HTERT RPE-1 (cell line): ENCODE measurements around the gene METAP1.
"Not testable (repeated sequence)": the region's sequence is repeated elsewhere in the genome, so short reads cannot be mapped to it uniquely, and the experiment has no call there.

Experiments used
- in situ Hi-C: fragments of 300-500 bp; cut with MboI; formaldehyde crosslinking; loops from 4 replicates; pipeline ENCODE4 v1.14.3; 2020; ENCODE audit warnings: low sequenced_read_pairs

The METAP1 gene

GRCh38 chr4:99090481-99091215, 95.1 kb downstream of the METAP1 start:
- in situ Hi-C loops: no loop called here

DNA sequence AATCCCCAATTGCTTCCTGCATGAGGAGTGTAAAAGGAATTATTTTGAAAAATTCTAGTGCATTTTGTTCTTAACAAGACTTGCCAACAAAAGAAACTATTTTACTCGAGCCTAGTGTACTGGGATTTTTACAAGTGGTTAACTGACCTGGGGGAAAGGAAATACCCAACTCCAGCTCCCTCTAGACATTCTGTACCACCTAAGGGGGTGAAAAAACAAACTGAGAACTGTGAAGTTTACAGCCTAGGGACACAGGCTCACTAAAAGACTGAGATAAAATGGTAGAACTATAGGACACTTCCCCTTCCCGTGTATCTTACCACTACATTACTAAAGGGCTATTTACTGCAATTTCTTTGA, 95.7 kb downstream of the METAP1 start:
- in situ Hi-C loops: no loop called here

- in situ Hi-C loops: not testable (repeated sequence)
Measured at GRCh38 chr4:99091841-99092240, 96.3 kb downstream of the METAP1 start.

GRCh38 chr4:99099311-99099710, 103.8 kb downstream of the METAP1 start:
- in situ Hi-C loops: no loop called here

DNA sequence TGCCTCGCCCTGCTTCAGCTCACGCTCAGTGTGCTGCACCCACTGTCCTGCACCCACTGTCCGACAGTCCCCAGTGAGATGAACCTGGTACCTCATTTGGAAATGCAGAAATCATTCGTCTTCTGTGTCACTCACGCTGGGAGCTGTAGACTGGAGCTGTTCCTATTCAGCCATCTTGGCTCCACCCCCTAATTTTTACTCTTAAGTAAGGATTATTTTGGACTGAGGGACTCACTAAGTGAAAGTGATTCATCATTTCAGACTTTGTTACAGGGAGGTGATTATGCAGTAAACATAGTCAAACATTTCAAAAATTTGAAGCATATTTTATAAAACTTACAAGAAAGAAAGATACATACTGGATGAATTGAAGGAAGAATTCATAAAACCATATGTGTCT, 104.3 kb downstream of the METAP1 start:
- in situ Hi-C loops: not testable (repeated sequence)

GRCh38 chr4:99100876-99101275, 105.4 kb downstream of the METAP1 start:
- in situ Hi-C loops: no loop called here

DNA sequence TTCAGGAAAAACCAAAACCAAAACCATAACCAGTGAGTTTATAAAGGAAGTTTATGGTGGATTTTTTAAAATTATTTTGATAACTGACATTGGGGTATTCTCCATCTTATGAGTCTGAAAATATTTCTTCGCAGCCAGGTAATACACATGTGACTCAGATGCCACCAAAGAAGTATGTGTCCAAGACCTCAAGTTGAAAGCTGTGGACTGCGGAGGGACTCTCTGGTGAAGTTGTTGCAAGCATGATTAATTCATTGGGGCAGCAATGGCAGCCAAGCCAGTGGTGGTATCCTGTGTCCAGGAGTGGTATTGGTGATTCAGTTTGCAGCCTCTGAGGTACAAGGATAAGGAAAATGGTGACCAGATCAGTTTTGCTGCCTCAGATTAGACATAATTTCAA, 107.1 kb downstream of the METAP1 start:
- in situ Hi-C loops: no loop called here

DNA sequence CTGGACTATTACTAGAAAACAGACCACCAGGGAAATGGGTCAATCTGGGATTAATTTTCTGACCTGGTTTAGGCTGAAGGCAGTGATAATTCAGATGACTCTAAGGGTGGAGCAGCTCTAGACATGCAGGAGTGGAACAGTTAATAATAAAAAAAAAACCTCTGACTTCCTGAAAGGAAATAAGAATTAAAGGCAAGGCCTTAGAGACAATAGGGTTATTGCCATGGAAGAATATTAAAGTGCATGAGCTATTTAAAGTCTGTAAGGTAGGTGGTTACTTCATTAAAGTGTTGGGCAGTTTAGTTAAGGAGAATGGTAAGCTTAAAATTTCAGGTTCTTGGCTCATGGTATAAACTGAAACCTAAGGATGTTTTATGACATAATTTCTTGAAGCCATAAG, 107.6 kb downstream of the METAP1 start:
- in situ Hi-C loops: no loop called here

DNA sequence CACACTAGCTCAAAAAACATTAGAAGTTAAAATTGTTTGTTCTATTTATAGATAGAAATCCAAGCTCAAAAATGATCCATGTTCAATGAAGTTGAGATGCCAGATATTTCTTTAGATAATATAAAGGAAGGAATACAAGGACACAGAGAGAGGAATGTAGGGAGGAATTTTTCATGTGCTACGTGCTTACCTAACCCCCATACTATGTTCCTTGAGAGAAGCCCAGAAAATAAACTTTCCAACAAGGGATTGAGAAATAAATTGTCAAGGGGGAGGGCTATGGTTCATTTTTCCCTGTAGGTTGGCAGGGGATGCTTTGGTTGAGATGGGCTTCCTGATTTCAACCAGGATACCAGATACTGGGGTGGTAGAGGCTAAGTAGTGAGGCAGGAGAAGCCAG, 108.6 kb downstream of the METAP1 start:
- in situ Hi-C loops: no loop called here

DNA sequence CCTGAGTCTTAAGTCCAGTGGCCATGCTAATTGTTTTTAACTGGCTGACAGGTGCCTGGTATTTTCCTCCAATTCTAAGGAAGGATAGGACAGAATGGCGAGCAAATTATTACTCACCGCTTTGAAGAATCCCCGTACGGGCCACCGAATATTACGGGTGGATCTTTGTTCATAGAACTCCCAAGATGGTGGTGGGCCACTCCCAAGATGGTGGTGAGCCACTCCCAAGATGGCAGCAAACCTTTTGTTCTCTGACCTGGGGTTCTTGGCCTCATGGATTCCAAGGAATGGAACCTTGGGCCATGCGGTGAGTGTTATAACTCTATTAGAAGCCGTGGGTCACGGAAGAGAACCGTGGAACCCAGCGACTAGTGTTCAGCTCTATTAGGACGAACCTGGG, 113.8 kb downstream of the METAP1 start:
- in situ Hi-C loops: not testable (repeated sequence)
